AG09319 (cell line): ENCODE measurements around the gene SEPTIN6.
"Not testable (repeated sequence)": the region's sequence is repeated elsewhere in the genome, so short reads cannot be mapped to it uniquely, and the experiment has no call there.

Experiments used
- DNase-seq: peaks from one replicate; pipeline ENCODE4 v3.0.0-alpha.2; 2010; ENCODE audit warnings: low read depth; ENCODE audit errors: extremely low read depth
- TF ChIP-seq, protein P1 (sequence below): IDR thresholded peaks from 2 replicates; pipeline ENCODE4 v1.5.1; 2011; ENCODE audit warnings: low read depth, mild to moderate bottlenecking, inconsistent platforms, low read length, moderate library complexity

Gene SEPTIN6

GRCh38 chrX:119667111-119667878 lies 25.7 kb downstream of the SEPTIN6 start:
- DNase-seq = no peak
- TF ChIP-seq, protein P1, sequence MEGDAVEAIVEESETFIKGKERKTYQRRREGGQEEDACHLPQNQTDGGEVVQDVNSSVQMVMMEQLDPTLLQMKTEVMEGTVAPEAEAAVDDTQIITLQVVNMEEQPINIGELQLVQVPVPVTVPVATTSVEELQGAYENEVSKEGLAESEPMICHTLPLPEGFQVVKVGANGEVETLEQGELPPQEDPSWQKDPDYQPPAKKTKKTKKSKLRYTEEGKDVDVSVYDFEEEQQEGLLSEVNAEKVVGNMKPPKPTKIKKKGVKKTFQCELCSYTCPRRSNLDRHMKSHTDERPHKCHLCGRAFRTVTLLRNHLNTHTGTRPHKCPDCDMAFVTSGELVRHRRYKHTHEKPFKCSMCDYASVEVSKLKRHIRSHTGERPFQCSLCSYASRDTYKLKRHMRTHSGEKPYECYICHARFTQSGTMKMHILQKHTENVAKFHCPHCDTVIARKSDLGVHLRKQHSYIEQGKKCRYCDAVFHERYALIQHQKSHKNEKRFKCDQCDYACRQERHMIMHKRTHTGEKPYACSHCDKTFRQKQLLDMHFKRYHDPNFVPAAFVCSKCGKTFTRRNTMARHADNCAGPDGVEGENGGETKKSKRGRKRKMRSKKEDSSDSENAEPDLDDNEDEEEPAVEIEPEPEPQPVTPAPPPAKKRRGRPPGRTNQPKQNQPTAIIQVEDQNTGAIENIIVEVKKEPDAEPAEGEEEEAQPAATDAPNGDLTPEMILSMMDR = no peak

DNA sequence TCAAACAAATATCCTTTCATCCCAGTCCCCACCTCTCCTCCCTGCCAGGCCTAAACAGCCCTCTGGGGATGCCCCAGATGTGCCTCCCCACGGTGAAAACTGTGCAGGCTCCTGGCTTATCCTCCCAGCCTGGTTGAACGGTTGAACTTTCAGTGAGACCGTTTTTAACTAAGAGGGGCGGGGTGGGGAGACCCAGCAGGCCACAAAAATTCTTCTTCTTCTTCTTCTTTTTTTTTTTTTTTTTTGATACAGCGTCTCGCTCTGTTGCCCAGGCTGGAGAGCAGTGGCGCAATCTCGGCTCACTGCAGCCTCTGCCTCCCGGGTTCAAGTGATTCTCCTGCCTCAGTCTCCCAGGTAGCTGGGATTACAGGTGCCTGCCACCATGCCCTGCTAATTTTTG lies 28.1 kb downstream of the SEPTIN6 start:
- DNase-seq = not testable (repeated sequence)

GRCh38 chrX:119661486-119661885 lies 31.5 kb downstream of the SEPTIN6 start:
- no peak for DNase-seq
- TF ChIP-seq, protein P1 = no peak

DNA sequence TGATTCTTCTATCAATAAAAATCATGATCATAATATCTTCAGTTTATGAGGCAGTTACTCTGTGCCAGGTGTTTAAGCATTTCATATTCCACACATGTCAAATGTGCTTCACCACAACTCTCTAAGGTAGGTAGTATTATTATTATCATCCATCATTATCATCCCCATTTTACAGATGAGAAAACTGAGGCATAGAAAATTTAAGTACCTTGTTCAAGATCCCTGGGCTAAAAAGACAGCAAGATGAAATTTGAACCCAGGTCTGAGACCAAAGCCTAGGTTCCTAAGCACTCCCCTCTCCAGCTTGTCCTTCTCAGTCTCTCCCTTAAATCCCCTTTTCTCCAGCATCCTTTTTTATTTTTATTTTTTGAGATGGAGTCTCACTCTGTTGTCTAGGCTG lies 33.4 kb downstream of the SEPTIN6 start:
- no peak for DNase-seq
- TF ChIP-seq, protein P1 = no peak

DNA sequence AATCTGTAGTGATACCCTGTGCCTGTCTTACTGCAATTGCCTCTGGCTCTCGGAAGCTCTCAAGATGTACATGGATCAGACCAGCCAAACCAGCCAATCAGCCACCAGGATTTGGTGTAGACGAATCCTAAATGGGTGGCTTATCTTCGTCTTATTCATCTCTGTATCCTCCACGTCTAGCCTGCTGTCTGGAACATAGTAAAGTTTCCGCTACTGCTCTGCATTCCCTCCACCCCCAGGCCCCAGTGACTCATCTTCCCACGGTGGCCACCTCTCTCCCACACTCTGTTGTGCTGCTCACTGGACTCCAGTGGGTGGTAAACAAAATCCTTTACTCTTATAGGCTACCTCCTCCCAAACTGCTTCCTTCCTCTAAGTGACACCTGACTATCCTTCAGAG lies 37.8 kb downstream of the SEPTIN6 start:
- no peak for DNase-seq
- TF ChIP-seq, protein P1 = no peak

DNA sequence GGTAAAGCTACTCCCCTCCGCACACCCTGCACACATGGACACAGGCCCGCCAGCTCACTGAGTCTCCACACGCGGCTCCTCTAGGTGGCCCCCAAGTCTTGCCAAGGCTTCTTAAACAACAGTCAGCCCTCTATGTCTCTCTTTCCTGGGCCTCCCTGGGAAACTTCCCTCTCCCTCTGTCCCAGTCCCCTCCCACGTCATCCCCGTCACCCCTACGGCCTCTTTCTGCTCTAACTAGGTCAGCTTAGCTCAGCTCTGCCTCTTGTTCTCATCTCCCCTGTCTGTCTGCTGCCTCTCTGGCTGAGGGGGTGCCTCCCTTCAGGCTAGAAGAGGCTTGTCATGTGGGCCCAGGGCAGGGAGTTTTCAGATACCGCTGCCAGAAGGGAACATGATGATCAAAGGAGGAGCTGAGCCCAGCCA lies 38.8 kb downstream of the SEPTIN6 start:
- no peak for DNase-seq
- TF ChIP-seq, protein P1 = no peak; the same call in 1 of the 2 replicates

GRCh38 chrX:119648421-119648775 lies 44.6 kb downstream of the SEPTIN6 start:
- DNase-seq = no peak
- TF ChIP-seq, protein P1 = no peak
